HG02588 (cell line): Measurements from ENCODE around the gene MAP3K8.
A peak's percentile ranks its signal among the peaks of the same experiment; 100 is the strongest.

Source experiments
- ATAC-seq: cut with Tn5 transposase; IDR thresholded peaks from one replicate; pipeline ENCODE4 v1.9.1; 2021; ENCODE audit warnings: mild to moderate bottlenecking, moderate library complexity; ENCODE audit not compliant: unreplicated experiment

The MAP3K8 gene

DNA sequence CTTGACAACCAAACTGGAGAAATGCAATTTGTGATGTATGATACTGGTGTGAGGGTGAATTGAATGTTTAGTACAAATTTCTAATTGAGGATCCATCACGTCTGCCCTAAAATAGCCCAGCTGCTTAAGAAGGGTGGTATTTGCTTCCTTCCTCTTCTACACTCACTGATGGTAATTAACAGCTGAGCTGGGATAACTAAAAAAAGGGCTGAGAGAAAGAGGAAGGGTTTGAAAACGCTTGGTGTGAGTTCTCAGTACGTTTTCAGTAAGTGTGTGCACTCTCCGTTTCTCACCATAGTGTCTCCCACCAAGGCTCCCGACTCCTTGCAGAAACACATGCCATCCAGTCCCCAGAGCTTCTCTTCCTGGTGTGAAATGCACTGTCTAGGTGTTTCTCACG is 54.3 kb downstream of the MAP3K8 start:
- no peak for ATAC-seq

DNA sequence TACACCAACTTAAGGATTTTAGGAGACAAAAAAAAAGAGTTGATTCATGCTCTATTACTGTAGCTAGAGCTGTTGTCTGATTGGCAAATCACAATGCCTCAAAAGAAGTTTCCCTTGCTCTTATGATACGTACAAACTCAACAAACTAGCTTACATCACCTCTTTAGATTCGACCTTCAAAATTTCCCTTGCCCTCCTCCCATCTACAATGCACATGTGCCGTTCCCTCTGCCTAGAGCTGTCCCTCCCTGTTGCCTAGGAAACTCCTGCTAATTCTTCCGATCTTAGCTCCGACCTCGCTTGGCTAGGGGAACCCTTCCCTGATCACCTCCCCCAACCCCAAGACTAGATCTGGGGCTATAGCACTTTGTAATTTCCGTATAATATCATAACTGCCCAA is 55.4 kb downstream of the MAP3K8 start:
- no peak for ATAC-seq

DNA sequence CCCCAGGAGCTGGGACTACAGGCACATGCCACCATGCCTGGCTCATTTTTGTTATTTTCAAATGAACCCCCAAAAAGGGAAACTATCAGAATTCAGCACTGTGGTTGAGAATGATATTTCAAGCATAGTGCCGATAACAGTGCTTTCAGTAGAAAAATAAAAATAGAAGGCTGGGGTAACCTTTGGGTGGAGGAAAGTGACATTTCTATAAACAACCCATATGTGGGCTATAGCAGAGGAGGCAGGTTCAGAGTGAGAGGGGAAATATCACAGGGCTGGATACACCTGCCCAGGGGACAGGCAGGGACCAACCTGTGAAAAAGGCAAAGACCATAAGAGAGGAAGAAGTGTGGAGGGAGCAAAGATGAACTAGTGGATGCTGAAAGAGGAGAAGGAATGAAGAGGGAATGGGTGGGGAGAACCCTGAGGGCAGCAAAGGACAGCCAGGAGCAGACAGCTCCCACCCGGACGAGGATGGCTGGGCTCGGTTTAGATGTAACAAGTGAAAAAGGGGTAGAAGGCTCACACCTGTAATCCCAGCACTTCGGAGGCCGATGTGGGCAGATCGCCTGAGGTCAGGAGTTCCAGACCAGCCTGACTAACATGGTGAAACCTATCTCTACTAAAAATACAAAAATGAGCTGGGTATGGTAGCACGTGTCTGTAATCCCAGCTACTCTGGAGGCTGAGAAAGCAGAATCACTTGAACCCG is 56.5 kb downstream of the MAP3K8 start:
- peak; percentile 40 for ATAC-seq

DNA sequence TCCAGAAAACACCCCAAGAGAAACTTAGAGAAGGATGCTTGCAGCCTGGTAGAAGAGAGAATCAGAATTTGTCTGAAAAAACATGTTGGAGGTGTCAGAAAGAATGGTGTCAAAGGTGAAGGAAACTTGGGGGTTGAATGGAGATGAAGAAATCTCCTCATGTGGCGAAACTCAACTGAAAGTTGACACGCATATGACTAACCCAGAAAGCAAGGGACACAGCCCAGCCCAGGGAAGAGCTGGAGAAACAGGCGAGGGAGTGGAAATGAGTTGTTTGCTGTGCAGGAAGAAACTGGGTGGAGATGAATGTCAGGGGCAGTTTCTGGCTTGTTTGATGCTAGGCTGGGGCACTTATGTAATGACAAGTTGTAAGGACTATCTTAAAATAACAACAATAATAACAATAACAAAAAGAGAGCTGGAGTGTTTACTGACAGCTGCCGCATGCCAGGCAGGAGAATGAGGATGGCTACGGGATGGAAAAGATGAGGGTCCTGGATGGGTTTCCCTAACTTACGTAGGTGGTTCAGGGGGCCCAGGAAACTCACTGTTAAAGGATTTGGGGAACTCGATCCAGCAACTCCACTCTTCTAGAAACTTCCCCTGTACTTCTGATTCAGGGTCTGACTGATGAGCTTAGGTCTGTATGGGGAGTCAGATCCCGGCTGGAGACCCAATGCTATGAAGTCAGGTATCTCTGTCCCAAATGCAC is 57.4 kb downstream of the MAP3K8 start:
- no peak for ATAC-seq

DNA sequence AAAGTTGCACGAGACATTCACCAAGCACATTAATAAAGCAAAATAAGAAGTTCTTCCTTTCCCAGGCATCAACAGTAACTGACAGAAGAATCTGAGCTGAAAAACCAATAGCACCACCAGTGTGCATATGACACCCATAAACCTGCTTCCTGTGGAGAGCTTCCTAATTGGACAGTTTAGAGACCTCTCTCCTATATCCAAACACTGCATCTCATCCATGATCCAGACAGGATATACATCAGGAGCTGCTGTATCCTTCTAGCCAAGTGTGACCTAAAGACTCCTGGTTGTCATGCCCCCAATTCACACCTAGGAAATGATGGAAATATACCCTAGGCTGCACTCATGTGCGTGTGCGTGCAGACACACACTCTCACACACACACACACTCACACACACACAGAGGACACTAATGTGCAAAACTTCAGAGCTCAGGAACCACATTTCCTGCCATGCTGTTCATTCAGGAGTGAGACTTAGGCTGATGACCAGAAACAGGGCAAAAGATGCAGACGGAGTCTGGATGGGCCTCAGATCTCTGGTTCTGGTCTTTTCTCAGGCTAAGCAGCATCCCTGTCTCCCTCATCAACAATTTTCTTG is 58.0 kb downstream of the MAP3K8 start:
- ATAC-seq: no peak

DNA sequence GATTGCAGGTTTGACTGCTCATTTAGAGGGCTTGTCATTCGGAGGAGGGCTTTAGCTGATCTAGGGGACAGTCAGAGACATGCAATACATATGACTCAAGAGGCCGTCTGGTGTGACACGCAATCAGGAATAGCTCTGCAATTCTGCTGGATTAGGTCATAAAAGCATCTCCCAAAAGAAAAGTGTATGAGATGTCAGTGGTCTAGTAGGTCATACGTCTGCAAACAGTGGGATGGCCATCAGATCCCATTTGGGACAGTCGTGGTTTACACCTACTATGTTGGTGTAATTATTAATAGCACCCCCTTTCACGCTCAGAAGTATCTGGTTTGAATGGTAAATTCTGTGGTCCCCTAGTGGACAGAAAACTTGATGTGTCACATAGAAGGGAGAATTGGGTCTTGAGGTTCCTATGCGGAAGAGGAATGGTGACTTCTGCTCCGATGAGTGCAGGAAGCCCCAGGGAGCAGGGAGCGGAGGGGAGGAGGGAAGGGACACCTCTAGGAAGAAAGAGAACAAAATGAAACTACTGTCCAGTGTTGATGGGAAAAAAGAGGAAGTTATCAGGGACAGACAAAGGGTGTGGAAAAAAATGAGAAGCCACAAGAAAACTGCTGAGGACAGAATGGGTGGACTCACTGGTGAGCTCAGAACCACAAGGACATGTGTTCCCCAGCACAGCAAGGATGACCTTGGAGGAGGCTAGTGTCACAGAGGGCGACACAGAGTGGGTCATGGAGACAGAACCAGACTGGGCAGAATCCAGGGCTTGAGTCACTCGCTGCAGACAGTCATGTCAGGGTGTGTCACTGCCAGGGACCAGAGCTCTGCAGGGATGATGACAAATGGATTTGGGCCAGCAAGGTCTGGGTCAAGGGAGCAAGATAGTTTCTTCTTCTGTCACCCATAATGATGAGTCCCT is 59.9 kb downstream of the MAP3K8 start:
- peak; percentile 38 for ATAC-seq

DNA sequence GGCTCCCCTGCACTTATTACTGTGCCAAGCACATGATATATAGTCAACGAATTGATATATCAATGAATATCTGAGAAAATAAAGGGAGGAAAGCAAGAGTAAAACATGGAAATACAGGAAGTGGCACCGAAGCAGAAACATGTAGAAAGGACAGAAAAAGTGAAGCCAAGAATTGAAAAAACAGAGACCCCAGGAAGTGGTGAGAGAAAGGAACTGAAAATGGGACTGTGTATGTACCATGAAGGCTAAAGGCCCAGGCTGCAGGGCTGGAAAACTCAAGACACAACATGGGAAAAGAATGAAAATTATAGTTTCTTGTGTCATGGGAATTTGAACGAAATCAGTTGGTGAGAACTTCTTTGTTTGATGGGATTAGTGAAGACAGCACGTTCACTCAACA is 60.6 kb downstream of the MAP3K8 start:
- ATAC-seq: no peak

DNA sequence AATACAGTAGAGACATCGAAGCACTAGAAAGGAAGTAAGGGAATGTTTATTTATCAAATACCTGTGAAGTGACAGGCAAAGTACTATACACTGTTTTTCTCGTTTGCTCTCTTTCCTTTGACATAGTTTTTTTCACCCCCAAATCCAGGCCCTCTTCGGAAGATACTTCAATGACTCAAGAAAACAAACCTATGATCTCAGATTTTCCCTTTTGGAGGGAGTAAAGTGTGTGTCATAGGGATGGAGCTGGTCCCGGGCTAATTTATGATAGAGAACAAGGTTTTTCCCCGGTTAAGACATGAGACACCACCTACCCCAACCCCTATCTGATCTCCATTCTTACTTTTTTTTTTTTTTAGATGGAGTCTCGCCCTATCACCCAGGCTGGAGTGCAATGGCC is 61.7 kb downstream of the MAP3K8 start:
- ATAC-seq: no peak

DNA sequence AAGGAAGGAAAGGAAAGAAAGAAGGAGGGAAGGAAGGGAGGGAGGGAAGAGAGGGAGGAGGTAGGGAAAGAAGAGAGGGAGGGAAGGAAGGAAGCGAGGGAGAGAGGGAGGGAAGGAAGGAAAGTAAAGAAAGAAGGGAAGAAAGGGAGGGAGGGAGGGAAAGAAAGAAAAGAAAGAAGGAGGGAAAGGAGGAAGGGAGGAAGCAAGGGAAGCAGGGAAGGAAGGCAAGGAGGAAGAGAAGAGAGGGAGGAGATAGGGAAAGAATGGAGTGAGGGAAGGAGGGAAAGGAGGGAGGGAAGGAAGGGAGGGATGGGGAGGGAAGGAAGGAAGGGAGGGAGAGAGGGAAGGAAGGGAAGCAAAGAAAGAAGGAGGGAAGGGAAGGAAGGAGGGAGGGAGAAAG is 65.8 kb downstream of the MAP3K8 start:
- ATAC-seq: no peak

DNA sequence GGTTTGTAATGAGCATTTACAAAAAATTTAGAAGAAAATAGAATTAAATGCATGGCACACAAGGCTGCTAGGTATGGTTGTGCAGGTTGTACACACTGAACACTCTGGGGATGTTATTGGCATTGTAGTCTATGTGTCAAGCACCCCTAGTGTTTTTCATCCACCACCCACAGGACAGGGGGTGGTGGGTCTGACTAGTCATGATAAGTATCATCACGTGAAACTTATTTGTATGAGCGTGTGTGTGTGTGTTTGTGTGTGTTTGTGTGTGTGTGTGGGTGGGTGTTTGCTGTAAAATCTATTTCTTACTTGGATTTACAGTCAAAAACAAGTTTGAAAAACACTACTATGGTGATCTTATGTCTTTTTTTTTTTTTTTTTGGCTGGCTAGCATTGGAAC is 66.5 kb downstream of the MAP3K8 start:
- ATAC-seq: no peak

DNA sequence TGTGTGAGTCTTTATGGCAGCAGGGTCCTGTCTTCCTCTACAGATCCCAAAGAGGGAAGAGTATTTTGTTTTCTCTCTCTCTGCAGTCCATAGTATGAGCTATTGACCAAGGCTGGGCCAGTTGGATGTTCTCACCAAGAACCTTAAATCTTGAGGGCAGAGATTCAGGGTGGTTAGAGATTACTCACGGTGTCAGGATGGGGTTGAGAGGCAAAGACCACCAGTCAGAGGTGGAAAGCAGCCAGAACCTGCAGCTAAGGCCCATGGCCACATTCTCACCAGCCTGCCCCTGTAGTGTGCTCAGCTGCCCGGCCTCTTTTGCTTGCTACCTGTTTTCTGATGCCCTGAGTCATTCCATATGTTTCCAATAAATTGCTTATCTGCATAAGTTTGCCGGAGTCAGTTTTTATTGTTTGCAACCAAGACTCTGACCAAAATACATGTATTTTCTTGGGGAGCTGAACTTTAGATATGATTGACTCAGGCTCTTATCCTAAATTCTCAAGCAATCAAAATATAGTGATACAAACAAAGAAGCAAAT is 67.0 kb downstream of the MAP3K8 start:
- no peak for ATAC-seq

DNA sequence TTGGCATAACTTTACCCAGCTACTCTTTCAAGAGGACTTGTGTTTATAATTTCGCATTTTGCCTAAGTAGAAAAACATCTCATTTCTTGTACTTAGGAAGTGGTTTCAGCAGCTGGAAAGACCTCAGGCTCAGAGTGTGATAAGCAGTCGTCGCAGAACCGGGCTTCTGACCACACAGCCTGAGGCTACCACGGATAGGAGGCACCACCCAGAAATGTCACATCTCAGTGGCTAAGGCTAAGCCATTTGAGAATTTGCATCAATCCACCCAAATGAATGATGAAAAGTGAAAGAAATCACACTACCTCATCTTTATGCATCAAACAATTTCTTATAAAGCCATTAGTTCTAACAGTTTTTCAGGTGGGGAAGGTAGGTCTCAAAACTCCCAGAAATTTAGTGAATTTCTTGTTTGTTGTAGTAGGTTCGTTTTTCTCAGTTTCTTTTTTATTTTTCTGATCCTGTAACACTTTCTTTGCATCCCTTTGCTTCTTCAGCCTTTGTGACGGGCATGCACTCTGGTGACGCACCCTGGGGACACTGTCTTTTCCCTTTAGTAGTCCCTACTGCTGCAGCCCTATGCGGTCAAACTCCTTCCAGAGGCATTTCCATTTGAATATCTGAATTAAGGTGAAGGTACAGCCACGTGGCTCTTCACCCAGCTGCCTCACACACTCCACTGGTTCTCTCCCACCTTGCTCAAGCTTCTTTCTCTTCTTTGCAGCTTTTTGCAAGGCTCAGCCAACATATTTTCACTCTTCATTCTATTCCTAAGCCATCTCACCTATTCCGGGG is 68.5 kb downstream of the MAP3K8 start:
- peak; percentile 63 for ATAC-seq

DNA sequence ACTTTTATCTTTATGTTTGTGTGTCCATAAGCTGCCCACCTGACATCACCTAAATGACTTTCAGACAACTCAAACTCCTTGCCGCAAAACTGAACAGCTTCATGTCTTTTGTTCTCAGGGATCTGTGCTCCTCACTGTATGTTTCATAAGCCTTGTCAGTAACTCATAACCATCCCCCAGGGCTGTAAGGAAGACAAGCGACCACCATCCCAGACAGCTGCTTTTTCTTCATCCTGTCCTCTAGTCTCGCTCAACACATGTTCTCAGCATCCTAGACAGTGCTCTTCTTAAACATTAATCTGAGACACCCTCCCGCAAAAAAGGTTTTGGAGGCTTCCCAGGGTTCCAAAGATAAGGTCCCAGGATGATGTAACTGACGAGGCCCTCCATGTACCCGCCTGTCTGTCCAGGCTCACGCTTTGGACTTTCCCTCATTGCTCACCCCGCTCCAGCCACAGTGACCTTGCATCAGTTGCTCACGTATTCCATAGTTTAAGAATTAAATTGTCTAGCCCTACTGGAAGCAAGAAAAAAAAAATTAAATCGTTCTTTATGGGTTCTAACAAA is 69.8 kb downstream of the MAP3K8 start:
- ATAC-seq: no peak

DNA sequence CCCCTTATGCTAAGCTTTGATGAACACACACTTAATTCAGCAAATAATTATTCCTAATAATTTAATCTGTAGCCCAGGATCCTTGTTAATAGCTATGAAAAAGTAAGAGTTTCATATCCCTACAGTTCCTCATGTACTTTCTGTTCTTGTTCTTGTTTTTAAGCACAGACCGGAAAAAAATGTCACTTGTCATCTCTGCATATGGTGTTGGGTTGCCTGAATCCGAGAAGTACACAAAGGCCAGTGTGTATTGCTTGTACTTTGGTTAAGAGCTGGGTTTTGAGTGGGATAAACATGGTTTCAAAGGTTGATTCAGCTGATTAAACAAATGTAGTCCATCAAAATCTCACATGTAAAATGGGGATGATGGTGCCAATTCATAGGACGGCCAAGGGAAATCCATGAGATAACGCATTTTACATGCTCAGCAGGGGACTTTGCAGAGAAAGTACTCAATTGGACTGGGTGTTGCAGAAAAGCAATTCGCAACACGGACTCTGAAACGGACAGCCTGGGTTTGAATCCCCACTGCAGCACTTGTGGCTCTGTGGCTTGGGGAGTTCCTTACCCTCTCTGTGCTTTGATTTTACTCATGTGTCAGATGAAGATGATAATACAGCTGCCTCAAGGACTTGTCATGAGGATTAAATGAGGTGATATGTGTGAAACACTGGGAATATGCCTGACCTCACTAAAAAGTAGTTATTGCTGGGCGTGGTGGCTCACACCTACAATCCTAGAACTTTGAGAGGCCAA is 71.7 kb downstream of the MAP3K8 start:
- ATAC-seq: no peak

DNA sequence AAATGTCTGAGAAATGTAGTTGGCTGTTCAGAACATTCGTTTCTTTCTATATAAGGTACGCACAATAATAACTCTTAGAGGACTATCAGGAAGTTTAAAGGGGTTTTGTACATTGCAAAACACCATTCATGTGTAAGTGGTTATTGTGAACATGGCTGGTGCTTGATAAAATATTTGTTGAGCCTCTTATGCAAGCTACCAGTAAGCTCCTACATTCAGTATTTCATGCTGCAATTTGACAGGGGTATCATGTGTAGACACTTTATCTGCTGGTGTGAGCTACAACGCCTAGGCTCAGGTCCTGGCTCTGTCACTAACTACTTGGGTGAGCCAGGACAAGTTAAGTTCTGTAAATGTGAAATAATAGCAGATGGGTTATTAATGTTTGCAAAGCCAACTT is 75.5 kb downstream of the MAP3K8 start:
- ATAC-seq: no peak

DNA sequence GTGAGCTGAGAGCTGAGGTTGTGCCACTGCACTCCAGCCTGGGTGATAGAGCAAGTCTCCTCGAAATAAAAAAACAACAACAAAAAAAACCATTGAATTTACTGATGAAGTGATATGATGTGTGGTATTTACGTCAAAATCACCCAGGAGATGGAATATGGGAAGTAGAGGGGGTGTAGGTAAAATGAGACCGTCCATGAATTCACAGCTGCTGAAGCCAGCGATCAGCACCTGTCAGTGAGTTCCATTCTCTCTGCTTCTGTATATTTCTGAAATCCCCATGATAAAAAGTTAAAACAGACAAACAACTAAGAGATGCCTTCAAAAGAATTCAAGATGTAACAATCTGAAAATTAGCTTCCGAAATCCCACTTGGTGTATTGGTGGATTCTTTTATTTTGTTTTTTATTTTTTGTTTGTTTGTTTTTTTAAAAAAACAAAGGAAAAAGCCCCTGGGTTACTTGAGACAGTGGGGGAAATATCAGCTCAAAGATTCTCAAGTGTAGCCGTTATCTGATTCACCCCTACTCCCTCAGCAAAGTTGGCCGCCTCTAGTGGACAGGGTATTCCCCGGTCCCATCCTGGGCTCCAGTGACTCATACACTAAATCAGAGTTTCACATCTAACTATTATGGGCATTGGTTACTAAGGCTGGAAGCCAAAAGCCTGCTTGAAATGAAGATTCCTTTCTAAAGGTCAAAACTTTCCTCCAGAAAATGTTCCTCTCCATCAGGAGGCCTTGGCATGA is 76.4 kb downstream of the MAP3K8 start:
- ATAC-seq: peak; percentile 82

DNA sequence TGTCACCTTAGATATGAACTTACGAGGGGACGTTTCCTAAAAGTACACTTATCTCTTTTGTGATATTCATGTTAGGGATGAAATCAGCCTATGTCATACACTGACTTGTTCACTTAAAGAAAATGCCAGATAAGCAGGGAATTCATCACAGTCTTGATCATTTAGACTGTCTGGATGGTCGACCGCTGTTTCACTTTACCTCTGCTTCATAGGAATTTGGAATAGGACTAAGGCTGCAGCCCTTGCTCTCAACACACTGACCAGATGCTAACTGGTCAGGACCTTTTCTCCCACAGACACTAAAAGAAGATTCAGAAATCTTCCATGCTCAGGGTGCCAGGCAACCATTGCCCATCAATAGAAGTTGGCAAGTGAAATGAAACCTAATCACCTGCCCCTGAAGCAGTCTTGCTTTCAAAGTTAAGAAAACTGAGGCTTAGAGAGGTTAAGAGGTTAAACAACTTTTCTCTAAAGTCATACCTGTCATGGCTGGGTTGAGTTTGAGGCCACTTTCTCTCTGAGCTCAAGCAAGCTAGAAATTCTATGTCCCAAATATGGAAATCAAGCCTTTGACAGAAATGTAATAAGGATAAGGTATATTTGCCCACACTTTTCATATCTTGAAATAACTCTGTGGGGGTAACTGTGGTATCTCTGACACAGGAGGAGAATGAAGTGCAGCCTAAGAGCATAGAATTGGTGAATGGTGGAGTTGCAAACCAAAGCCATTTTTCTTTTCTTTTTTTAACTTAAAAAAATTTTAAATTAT is 77.1 kb downstream of the MAP3K8 start:
- peak; percentile 15 for ATAC-seq
